ENCODE measurements around the gene PLPP3. TPM values are rescaled to one million over a fixed set of nuclear protein-coding genes. Genes with fewer than 3 reads are reported as not detected.

PLPP3 gene
- total and polyA plus RNA-seq, 5 experiments from 2014 or later = not detected

DNA sequence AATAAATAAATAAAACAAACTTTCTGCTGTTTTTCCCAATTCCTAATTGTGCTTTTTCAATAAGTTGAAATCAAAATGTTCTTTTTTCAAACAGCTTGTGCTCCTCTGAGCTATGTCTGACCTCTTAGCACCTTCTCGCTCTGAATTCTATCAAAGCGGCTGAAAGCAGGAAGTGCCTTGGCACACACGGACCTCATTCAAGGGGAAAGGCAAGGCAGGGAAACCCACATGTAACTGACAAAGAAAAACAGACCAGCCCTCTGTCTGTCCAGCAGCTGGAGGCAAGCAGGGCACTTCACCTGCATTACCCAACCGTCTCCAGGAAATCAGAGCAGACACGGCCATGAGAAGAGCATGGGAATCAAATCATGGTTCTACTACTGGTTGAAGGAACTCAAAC is 56.7 kb downstream of the PLPP3 start:
- H3K4me1 Mint-ChIP-seq = peaks cover 0 to 33% (median 0%) of the 10 kb centered on the region in 4 donors
- H3K27me3 Mint-ChIP-seq = peaks cover 0 to 8% (median 4%) of the 10 kb centered on the region in 5 donors

DNA sequence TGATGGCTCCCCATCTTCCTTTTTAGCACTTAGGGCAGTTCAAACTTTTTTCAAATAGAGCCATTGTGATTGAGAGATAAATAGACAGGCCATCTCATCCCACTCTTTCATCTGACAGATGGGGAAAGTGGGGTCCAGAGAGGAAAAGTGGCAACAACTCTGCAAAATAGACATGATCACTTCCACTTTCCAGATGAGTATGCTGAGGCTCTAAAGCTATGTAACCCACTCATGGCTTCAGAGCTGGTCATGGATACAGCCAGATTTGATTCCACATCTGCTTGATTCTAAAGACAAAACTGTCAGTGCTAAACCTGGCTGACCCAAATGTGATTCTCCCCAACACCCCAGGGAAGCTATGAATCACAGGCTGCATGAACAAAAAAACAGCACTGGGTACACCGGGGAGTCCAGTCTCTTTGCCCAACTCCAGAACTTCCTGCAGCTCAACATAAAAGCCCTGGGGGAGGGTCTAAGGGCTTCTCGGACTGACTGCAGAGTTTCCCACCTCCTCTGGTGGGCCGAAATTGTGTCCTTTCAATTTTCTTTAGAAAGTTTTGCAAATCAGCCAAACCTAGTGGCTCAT is 59.3 kb downstream of the PLPP3 start:
- H3K36me3 Mint-ChIP-seq = no peaks in the 10 kb centered on the region
- DNase-seq = no peak
- no peaks in the 10 kb centered on the region for H3K9me3 Mint-ChIP-seq

More for the DNA sequence above, 56.7 kb downstream of the PLPP3 start:
- Mint-ChIP-seq H3K36me3 (no peaks in the 10 kb centered on the region), H3K4me3 (no peak overlapping the region), H3K27ac (no peak overlapping the region), H3K9me3 (no peaks in the 10 kb centered on the region)
- DNase-seq (no peak), ATAC-seq (no peak)
- POLR2A ChIA-PET = no interaction called here

DNA sequence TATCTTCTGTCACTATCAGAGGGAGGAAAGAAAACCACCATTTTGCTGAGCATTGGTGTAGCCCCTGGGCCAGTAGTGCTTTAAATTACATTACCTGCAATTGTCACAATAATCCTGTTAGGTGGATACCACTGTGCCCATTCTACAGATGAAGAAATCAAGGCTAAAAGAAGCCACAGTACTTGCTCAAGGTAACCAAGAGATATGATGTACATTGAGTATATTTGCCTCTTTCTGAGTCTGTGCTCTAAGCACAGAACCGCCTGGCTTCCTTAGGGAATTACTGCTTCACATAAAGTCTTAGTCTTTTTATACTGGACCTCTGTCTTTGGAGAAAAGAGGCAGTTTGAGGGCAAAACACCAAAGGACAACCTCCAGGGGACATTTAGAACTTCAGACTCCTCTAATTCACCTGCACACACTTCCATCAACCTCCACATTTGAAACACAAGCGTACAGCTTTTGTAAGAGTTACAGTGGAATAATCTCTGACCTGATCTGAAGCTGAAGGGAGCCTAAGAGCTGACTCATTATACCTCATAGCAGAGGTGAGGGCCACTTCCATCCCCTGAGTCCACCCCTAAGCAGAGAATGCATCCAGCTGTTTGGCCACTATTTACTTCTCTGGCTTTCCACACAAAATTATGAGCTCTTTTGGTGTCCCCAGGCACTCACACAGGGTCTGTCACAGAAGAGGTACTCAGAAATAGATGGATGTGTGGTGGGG is 61.8 kb downstream of the PLPP3 start:
- Mint-ChIP-seq H3K27ac (no peak overlapping the region), H3K36me3 (no peaks in the 10 kb centered on the region), H3K4me1 (peaks cover 0 to 13% (median 0%) of the 10 kb centered on the region in 4 donors), H3K4me3 (no peak overlapping the region), H3K9me3 (no peaks in the 10 kb centered on the region), H3K27me3 (peaks cover 2 to 21% (median 7%) of the 10 kb centered on the region in 5 donors)
- POLR2A ChIA-PET = no interaction called here
- ATAC-seq (no peak), DNase-seq (no peak)

More for the DNA sequence above, 59.3 kb downstream of the PLPP3 start:
- Mint-ChIP-seq H3K27me3 (peaks cover 0 to 13% (median 7%) of the 10 kb centered on the region in 5 donors), H3K4me1 (peaks cover 0 to 24% (median 0%) of the 10 kb centered on the region in 4 donors), H3K27ac (no peak overlapping the region), H3K4me3 (no peak overlapping the region)
- POLR2A ChIA-PET = interaction anchor here (0.7 kb wide), 1 partner anchor 19 kb away, joined by 5 read pairs; no protein-coding TSS in a partner anchor
- no peak for ATAC-seq

DNA sequence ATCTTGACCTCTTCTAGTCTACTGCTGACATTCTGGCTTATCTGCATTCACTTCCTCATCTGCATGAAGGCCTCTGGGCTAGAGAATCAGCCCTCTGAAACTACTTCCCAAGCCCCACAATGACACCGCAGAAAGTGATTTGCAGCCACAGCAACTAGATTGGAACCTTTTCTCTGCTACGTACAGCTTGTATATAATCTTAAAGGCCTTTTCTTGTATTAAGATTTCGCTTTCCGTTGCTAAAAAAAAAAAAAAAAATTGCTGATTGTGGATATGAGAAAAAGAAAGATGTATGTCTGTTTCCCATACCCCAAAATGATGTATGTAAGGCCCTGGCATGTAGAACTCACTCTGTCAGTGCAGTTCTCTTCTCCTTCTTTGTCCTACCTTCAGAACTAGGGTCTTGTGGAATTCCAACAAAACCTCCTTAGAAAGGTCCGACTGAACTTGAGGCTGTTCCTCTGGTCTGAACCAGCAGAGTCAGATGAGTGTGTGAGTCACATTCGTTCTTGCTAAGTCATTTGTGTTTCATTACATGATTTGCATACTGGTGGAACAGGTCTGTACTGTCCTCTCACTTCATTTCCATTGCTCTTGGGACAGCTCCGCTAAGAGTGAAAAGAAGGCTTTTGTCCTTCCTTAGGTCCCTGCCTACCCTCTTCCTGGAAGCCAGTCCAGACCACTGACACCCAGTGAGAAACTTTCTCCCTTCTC is 62.7 kb downstream of the PLPP3 start:
- no peaks in the 10 kb centered on the region for H3K9me3 Mint-ChIP-seq
- no peaks in the 10 kb centered on the region for H3K36me3 Mint-ChIP-seq
- peak overlapping the region in 1 of 10 donors; percentile 30 for H3K4me3 Mint-ChIP-seq
- ATAC-seq = no peak
- no peak overlapping the region for H3K27ac Mint-ChIP-seq
- peaks cover 0 to 13% (median 0%) of the 10 kb centered on the region in 4 donors for H3K4me1 Mint-ChIP-seq
- H3K27me3 Mint-ChIP-seq = peaks cover 2 to 21% (median 7%) of the 10 kb centered on the region in 5 donors
- POLR2A ChIA-PET = no interaction called here
- no peak for DNase-seq

DNA sequence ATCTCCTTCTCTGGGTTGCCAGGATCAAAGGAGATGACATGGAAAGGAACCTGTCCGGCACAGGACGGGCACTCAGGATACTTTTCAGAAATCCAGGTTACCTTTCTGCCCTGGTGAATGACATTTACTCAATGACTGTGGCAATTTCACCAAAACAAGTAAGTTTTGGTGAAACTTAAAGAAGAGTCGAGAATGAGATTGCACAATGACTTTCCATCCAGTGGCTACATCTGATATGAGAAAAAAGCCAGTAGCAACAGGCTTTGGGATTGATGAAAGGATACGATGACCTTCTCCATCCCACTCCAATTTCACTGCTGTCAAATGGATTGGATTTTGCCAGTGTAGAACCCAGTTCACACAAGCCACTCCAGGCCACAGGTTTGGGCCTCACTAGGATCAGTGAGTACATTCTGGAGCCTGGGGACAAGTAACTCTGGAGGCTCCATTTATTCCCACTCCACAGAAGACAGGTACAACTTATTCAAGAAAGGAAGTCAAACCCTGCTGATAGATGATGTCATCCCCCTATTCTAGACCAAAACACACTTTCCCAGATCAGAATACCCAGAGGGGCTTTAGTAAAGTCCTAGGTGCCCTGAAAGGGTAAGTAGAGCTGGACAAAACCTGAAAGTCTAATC is 63.3 kb downstream of the PLPP3 start:
- ATAC-seq (no peak), DNase-seq (no peak)
- no peaks in the 10 kb centered on the region for H3K36me3 Mint-ChIP-seq
- H3K27me3 Mint-ChIP-seq = peaks cover 2 to 21% (median 7%) of the 10 kb centered on the region in 5 donors
- peaks cover 0 to 13% (median 0%) of the 10 kb centered on the region in 4 donors for H3K4me1 Mint-ChIP-seq
- no peak overlapping the region for H3K4me3 Mint-ChIP-seq
- POLR2A ChIA-PET = no interaction called here
- no peak overlapping the region for H3K27ac Mint-ChIP-seq
- no peaks in the 10 kb centered on the region for H3K9me3 Mint-ChIP-seq

DNA sequence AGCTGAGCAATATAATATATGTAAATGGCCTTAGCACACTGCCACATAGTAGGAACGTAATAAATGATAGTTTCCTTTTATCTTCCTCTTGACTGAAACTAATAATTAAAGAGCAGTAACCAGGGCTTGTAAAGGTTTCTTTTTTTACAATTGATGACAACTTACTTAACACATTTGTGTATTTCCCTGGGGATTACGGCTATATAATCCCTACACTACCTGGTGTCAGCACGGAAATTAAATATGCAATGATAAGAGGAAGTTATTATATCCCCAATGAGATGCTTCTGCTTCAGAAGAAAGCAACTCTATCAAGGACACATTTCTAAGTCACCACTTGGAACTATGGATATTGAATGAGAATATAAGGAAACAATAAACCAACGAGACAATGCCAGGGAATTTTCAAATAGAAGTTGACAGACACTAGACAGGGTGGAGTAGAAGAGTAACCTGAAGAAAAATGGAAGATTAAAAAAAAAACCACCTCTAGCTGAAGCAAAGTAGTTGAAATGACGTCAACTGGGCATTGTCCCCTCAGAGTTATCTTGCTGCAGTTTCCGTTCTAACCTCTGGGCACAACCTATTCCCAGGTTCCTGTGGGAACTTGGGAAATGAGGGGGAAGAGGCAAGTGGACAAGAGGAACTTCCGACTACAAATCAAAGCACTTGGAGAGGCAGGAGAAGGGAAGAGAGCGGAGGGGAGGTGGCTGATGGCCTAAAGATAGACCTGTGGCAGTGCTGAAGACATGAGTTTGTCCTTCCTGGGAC is 66.5 kb downstream of the PLPP3 start:
- Mint-ChIP-seq H3K4me3 (no peak overlapping the region), H3K27me3 (peaks cover 0 to 23% (median 4%) of the 10 kb centered on the region in 5 donors), H3K36me3 (no peaks in the 10 kb centered on the region), H3K9me3 (no peaks in the 10 kb centered on the region), H3K27ac (no peak overlapping the region), H3K4me1 (peaks cover 0 to 13% (median 0%) of the 10 kb centered on the region in 4 donors)
- POLR2A ChIA-PET = no interaction called here
- ATAC-seq = no peak
- no peak for DNase-seq

DNA sequence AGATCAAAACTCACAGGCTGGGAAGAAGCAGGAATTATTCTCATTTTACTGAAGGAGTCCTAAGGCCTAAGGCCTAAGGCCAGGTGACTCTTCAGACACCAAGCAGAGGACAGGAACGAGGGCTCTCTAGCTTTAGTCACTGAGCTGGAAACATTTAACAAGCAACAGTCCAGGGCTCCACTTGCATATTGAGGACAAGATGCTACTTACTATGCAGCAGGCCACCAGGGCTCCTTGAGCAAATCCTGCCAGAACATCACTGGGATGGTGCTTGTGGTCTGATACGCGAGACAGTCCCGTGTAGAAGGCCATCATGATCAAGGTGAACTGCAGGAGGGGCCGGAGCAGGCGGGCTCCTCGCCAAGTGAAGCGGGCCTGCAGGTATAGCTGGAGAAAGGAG is 67.6 kb downstream of the PLPP3 start:
- ATAC-seq (no peak), DNase-seq (no peak)
- POLR2A ChIA-PET = no interaction called here
- Mint-ChIP-seq H3K27ac (no peak overlapping the region), H3K27me3 (peaks cover 0 to 16% (median 2%) of the 10 kb centered on the region in 5 donors), H3K9me3 (peaks cover 0 to 1% (median 0%) of the 10 kb centered on the region in 9 donors), H3K4me3 (no peak overlapping the region), H3K36me3 (no peaks in the 10 kb centered on the region), H3K4me1 (peaks cover 0 to 9% (median 0%) of the 10 kb centered on the region in 4 donors)

DNA sequence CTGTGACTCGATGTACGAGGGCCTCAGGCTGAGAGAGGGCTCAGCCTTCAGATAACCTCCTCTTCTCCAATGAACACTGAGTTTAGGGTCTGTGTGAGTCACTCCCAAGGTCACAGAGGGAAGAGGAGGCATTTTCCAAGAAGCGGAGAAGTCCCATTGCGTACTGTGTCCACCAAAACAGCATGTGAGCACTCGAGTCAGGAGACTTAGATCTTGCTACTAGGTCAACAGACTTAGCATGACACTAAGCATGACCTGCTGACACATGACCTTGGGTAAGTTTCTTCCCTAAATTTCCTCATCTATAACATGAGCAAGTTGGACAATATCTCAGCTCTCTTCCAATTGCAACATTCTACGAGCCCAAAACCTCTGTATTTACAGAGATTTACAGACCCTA is 68.0 kb downstream of the PLPP3 start:
- Mint-ChIP-seq H3K36me3 (no peaks in the 10 kb centered on the region), H3K27me3 (peaks cover 0 to 18% (median 2%) of the 10 kb centered on the region in 5 donors), H3K4me1 (peaks cover 0 to 8% (median 0%) of the 10 kb centered on the region in 4 donors), H3K27ac (no peak overlapping the region), H3K9me3 (peaks cover 0 to 3% (median 0%) of the 10 kb centered on the region in 9 donors), H3K4me3 (no peak overlapping the region)
- no peak for ATAC-seq
- DNase-seq = no peak
- POLR2A ChIA-PET = no interaction called here

DNA sequence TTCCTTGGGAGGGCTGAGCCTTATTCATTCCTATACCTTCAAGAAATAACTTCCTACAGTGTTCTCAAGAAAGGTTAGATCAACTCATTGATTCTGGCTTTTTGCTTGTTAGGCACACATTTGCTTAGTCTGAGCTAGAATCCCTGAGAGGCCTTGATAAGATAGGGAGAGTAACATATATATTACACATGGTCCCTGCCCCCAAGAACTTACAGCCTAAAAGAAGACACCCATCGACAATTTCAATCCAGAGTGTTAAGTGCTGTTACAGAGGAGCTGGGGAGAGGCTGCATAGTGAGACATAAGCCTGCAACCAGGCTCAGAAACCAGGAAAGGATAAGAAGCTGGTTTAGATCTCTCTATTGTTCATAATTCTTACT is 68.7 kb downstream of the PLPP3 start:
- Mint-ChIP-seq H3K4me3 (no peak overlapping the region), H3K9me3 (peaks cover 0 to 3% (median 0%) of the 10 kb centered on the region in 9 donors), H3K27ac (no peak overlapping the region), H3K4me1 (peaks cover 0 to 4% (median 0%) of the 10 kb centered on the region in 4 donors), H3K27me3 (peaks cover 0 to 18% (median 2%) of the 10 kb centered on the region in 5 donors), H3K36me3 (no peaks in the 10 kb centered on the region)
- no peak for ATAC-seq
- no peak for DNase-seq
- POLR2A ChIA-PET = no interaction called here

DNA sequence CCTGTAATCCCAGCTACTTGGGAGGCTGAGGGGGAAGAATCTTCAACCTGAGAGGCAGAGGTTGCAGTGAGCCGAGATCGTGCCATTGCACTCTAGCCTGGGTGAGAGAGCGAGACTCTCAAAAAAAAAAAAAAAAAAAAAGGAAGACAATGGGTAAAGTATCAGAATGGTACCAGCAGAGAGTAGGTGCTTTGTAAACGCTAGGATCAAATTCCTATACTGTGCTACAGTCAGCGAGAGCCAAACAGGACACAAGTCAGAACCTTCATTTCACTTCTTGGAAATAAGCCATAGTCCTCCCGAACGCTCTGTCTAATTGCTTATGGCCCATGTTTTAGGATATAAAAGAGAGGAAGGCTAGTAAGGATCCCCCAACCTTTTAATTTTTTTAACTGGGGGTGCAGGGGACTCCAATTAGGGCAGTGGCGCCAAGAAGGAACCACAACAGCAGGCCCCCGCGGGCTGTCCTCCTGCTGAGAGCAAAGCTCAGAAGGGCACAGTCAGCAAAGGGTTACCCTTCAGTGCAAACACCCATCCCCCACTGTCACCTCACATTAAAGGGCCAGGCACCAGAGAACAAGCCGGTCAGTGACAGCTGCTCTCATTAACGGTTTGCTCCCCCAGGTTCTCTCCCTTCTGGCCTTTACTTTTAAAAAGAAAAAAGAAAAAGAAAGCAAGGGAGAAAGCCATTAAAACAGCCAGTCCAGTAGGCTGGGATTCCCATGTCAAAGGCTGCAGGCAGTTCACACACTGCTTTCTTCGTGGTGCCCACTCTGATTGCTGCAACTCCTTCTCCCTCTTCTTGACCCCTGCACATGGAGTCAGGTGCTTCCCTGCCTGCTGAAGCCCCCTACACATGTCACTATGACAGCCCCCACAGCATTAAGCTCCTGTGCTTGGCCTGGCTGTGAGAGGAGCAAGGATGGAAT is 69.4 kb downstream of the PLPP3 start:
- Mint-ChIP-seq H3K36me3 (no peaks in the 10 kb centered on the region), H3K27ac (no peak overlapping the region), H3K9me3 (peaks cover 0 to 3% (median 0%) of the 10 kb centered on the region in 9 donors), H3K4me3 (no peak overlapping the region), H3K27me3 (peaks cover 0 to 18% (median 2%) of the 10 kb centered on the region in 5 donors), H3K4me1 (peaks cover 0 to 4% (median 0%) of the 10 kb centered on the region in 4 donors)
- no peak for ATAC-seq
- POLR2A ChIA-PET = no interaction called here
- DNase-seq = no peak

DNA sequence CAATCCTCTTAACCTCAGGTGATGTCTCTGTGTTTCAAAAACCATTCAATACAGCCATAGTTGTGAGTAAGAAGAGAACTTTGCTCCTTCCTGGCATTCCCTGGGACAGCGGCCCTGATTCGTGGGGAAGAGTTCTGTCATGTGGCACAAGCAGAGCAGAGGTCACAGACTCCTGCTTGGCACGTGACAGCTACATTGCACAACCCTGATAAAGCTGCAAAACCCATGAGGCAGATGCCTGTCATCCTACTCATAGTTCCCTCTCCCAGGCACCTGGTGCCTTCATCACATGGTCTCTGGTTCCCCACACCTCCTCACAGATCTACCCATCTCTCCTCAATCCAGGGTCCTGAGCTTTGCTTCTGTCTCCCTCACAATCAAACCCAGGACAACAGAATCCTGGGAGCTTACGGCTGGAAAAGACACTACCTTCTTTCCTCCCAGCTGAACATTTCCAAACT is 70.8 kb downstream of the PLPP3 start:
- POLR2A ChIA-PET = no interaction called here
- Mint-ChIP-seq H3K27ac (no peak overlapping the region), H3K9me3 (peaks cover 0 to 3% (median 0%) of the 10 kb centered on the region in 9 donors), H3K4me3 (no peak overlapping the region), H3K4me1 (peaks cover 0 to 4% (median 0%) of the 10 kb centered on the region in 4 donors), H3K36me3 (no peaks in the 10 kb centered on the region), H3K27me3 (peaks cover 0 to 18% (median 2%) of the 10 kb centered on the region in 5 donors)
- DNase-seq (no peak), ATAC-seq (no peak)
